Glomerular endothelial cell (primary cell): ENCODE measurements around the gene CYP46A1. TPM values are rescaled to one million over a fixed set of nuclear protein-coding genes. Genes with fewer than 3 reads are reported as not detected.

Source experiments
- DNase-seq: peaks from one replicate; pipeline ENCODE4 v3.0.0-alpha.2; 2011; ENCODE audit warnings: low read depth, low spot score; ENCODE audit errors: extremely low read depth
- total RNA-seq: library from RNA; depleted of rRNA; stranded (reverse); fragments of >200 nt; gene quantifications from 2 replicates; pipeline ENCODE4 v1.2.3, GENCODE V29; 2015

The CYP46A1 gene
- total RNA-seq, 1 donor from 2014 or later = 0.12 TPM

DNA sequence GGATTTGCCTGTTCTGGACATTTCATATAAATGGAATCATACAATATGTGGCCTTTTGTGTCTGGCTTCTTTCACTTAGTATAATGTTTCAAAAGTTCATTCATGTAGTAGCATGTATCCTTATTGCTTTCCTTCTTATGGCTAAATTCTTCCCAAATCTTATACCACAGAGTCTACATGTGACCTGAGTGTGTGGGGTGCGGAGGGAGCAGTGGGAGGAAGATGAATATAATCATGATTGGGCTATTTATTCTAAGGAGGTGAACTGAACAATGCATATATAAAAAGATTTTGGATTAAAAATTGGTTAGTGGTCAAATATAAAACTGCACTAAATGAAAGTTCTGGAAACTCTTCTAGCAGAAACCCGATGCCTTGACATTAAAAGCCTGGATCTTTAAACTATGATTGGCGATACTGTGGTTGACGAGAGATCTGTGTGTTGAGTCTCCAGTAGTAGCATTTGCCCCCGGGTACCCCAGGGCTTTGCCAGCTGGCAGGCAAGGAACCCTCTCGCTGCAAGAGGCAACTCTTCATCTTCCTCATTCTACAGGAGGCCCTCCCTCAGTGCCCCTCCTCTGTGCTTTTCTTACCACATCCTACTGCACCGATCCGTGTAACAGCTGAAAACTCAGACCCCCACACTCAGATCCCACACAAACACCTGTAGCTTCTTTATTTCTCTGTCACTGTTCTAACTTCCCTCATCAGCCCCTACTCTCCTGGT lies 2.6 kb downstream of the CYP46A1 start:
- DNase-seq = no peak

DNA sequence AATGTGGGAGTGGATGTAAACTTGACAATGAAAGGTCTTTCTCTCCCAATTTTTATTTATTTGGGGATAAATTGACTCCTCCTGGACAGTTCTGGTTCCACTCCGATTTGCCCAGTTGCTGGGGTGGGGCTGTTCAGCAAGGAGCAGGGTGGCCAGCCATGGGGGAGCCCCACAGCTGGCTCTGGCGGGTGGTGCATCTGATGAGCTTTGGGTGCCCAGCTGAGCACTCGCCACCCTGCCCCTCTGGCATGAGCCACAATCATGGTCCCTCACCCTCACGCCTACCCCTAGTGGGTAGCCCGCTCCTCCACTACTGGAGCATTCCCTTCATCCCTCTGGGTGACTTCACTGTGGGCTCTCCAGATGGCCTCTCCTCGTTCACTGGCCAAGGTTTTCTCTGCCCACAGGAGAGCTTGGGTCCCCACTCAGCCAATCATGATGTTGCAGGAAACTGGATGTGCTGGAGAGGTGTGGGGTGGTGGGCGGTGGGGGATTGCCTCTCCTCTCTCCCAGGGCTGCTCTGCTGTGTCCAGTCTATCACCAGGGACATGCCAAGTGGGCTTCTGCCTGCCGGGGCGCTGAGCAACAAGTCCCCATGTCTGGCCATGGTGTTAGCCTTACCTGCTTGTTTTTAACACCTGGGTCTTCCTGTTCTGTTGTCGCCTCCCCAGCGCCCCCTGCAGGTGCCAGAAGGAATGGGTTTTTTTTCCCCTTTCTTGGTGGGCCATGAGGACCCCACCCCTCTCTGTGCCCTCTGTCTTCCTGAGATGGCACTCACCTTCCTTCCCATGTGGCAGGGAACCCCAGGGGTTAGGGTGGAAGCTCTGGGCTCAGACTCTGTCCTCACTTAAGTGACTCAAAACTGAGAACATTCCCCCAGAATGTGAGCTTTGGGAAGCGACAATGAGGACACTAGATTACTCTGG lies 3.4 kb downstream of the CYP46A1 start:
- DNase-seq = no peak

DNA sequence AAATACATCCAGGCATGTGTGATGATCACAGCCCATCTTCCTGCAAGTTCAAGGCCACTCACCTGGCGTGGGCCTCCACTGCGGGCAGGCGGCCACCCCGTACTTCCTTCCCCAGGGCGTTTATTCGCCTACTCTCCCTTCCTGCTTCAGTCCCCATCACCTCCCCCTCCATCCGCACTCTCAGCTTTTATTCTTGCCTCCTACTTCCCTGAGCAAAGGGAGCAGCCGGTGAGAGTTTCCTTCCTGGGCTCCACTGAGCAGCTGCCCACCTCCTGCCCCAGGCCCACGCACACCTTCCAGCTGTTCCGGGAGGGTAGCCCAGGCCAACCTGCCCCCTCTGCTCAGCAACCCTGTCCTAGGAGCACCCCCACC lies 4.1 kb downstream of the CYP46A1 start:
- DNase-seq = no peak

DNA sequence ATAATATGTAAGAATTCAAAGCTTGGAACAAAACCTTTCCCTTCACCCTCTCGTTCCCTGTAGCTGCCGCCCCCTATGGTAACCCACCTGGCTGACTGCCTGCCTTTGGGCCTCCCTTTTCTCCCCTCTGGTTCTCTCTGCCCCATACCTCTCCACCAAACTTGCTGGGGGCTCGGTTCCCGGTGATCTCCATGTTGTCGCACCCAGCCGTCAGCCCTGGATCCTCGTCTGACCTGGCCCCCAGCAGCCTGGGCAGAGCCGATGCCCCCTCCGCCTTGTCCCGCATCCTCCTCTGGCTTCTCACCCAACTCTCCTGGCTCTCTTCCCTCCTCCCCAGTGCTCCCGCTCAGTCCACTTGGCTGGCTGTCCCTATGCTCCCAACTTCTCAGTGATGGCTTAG lies 4.5 kb downstream of the CYP46A1 start:
- no peak for DNase-seq

DNA sequence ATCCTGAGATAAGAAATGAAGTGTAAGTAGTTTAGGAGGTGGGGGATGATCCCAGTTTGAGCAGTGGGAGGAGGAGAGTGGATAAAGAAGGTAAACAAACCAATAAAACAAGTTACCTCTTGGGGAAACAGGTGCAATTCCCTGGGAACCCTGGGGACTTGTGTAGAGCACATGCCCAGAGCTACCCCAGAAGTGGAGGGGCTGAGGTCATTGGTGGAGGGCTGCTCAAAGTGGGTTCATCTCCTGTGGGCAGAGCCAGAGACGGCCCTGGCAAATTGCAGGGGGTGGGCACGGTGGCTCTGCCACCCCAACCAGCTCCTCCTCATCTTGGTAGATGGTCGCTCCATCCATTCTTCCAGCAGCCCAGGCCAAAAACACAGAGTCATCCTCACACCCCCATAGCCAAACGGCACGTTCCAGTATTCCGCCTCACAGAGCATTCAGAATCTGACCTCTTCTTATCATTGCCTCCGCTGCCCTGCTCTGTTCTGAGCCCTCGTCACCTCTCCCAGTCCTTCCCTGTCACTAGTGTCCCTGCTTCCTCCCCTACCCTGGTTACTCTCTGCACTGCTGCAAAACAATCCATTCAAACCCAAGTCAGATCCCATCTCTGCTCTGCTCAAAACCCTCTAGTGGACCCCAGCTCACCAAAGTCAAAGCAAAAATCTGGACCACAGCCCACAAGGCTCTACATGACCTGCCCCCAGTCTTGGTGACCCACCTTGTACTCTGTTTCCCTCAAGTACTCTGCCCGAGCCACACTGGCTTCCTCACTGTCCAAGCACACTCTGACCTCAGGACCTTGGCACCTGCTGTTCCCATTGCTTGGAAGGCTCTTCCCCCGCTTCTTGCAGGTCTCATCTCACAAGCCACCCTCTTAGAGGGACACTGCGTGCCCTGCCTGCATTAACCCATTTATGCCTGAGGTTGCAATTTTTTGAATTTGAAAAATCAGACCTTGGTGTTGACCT lies 5.5 kb downstream of the CYP46A1 start:
- DNase-seq = no peak

DNA sequence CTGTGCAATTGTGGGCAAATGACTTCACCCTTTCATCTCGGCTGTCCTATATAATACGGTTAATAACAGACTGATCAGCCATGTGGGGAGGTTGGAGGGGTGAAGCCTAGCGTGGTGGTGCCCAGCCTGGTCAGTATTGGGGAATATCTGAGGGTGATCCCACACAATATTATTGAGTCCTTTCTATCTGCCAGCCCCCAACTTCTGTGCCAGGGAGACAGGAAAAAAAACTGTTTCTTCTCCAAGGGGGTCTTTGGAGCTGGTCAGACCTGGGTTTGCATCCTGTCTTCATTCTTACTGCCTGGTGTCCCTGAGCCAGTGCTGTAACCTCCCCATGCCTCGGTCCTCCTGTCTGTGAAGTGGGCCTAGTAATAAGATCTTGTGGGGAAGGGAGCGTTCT lies 6.5 kb downstream of the CYP46A1 start:
- DNase-seq = no peak

DNA sequence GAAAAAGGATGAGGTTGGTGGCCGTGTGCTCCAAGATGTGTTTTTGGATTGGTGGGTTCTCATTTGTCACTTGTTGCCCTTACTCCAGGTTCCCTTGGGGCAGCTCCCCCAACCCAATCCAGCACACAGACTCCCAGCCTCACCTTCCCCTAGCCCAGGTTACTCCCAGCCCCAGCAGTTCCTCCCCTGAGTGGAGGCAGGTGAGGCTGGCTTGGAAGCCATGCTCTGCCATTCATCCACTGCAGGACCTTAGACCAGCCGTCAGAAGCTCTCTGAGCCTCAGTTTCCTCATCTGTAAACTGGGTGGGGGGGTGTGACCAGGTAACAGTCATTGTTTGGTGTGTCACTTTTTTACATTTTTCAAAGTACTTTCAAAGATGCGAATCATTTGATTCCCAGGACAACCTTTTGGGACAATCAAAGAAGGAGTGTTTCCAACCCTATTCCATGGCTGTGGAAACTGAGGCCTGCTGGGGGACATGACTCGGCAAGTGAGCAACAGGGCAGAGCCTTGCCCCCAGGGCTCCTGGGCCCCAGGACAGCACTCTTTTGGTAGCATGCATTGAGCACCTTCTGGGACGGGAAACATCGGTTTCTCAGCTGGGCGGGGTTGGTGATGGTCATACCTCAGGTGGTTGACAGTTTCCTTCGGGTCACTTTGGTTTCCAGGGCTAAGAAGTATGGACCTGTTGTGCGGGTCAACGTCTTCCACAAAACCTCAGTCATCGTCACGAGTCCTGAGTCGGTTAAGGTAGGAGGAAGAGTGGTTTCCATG lies 7.2 kb downstream of the CYP46A1 start:
- no peak for DNase-seq

DNA sequence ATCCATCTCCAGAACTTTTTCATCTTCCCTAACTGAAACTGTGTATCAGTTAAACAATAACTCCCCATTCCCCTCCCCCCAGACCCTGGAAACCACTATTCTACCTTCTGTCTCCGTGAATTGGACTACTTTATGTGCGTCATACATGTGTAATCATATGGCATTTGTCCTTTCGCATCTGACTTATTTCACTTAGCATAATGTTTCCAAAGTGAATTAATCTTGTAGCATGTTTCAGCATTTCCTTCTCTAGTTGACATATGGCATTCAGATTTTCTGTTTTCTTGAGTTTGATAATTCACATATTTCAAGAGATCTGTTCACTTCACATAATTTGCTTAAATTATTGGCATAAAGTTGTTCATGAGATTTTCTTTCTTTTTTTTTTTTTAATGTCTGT lies 9.8 kb downstream of the CYP46A1 start:
- DNase-seq = no peak

DNA sequence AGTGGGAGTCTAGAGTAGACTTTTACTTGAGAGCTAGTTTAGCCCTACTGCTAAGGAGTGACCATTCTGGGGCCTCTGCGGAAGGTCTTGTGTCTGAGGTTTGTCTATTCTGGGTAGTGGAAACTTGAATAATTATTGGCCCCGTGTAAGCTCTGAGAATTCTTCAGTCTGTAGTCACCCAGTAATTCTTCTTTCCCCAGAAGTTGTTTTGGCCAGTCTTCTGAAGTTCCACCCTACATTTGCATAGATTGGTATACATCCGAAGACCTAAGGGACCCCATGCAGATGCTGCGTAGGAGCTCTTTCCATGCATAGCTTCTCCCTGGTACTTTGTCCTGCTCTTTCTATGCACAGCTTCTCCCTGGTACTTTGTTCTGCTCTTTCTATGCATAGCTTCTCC lies 12.8 kb downstream of the CYP46A1 start:
- no peak for DNase-seq

DNA sequence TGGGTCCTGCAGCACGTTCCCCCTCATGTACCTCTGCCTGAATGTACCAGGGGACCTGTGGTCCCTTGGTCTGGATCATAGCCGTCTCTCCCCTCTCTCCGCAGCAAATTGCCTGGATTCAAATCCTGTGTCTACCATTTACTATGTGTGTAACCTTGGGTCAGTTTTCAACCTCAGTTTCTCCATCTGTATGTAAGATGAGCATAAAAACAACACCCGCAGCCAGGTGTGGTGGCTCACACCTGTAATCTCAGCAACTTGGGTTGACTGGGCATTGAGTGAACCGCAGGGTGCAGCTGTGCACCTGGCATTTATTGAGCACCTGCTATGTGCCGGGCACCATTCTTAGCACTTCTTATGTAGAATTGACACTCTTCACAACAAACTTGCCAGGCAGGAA lies 14.1 kb downstream of the CYP46A1 start:
- DNase-seq = no peak

DNA sequence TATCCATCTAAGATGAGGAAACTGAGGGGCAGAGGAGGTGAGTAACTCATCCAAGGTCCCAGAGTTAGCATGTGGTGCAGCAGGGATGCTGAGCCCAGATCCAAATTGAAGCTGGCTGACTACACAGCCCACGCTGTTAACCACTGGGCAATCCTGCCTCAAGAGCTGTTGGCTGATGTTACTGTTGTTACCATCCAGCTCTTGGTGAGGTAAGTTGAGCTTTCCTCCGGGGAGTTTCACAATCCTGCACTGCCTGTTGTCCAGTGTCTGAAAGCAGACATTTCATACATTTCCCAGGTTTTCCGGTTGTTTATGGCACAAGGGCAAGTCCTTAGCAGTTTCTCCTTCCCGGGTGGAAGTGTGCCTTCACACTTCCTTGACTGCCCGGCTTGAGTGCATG lies 14.5 kb downstream of the CYP46A1 start:
- no peak for DNase-seq

DNA sequence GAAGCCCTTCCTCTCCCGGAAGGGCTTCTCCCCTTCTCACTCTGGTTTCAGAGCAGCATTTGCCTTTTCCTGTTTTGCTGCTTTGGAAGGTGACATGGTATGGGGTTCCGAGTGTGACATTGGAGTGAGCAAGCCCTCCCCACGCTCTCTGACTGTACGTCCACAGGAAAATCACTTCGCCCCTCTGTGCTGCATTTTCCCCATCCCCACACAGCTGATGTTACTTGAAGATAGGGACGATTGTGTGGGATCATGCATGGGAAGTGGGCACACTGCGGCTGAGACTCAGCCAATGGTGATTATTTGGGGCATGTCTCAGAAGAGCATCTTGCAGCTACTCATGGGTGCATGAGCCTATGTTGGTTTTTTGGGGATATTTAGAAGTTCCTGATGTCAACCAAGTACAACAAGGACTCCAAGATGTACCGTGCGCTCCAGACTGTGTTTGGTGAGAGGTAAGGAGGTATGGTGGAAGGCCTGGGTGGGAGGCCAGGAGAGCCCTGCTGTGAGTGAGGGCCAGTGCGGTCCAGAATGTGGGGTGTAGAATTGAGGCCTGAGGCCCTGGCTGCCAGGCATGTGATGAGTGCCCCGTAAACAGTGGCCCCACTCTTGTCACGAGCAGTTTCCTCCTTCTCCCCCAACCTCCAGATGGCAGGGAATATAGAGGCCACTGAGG lies 15.1 kb downstream of the CYP46A1 start:
- no peak for DNase-seq

DNA sequence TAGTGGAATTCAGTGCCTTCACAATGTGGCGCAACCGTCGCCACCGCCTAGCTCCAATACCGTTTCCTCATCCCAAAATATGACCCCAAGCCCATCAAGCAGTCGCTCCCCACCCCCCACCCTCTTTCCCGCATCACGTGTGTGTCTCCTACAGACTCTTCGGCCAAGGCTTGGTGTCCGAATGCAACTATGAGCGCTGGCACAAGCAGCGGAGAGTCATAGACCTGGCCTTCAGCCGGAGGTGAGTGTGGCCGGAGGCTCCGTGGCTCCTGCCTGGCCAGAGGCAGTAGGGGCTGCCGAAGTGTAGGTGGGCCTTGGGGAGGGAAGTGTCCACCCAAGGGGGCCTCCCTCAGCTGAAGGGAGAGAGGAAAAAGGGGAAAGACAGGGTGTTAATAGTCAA lies 15.8 kb downstream of the CYP46A1 start:
- DNase-seq = no peak

DNA sequence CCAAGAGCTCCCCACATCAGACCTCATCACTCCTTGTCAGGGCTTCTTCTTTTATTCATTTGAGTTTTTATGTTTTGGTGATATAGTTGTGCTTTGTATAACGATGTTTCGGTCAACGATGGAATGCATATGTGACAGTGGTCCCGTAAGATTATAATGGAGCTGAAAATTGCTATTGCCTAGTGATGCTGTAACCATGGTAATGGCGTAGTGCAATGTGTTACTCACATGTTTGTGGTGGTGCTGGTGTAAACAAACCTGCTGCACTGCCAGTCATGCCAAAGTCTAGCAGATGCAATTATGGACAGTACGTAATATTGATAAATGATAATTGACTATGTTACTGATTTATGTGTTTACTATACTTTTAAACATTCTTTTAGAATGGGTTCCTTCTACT lies 16.3 kb downstream of the CYP46A1 start:
- DNase-seq = no peak

DNA sequence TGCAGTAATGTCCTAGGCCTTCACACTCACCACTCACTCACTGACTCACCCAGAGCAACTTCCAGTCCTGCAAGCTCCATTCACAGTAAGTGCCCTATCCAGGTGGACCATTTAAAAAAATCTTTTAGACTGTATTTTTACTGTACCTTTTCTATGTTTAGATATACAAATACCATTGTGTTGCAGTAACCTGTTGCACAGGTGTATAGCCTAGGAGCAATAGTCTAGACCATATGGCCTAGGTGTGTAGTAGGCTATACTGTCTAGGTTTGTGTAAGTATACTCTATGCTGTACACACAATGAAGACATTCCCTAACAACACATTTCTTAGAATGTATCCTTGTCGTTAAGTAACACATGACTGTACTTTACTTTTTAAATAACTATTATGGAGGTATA lies 17.2 kb downstream of the CYP46A1 start:
- DNase-seq = no peak

DNA sequence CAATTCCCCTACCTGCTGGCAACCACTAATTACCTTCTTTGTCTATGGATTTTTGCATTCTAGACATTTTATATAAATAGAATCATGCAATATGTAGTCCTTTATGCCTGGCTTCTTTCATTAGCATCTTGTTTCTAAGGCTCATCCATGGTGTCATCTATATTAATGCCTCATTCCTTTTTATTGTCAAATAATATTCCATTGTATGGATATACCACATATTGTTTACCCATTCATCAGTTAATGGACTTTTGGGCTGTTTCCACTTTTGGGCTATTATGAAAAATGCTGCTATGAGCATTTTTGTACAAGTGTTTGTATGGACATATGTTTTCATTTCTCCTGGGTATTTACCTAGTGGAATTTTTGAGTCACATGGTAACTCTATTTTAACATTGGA lies 18.0 kb downstream of the CYP46A1 start:
- DNase-seq = no peak

DNA sequence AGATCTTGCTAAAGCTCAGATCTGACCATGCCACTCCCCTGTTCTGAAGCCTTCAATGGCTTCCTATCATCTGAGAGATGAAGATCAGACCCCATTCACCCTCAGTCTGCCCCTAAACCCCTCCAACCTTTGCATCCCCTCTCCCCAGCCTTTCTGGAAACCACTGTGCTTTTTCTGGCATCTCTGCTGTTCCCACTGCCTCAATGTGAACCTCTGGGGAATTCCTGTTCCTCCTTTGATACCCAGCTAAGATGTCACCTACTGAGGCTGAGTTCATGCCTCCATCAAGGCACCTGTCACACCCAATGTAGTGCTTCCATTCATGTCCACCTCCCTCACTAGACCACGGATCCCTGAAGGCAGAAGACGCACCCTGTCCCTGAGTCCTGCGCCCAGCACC lies 19.3 kb downstream of the CYP46A1 start:
- DNase-seq = no peak

DNA sequence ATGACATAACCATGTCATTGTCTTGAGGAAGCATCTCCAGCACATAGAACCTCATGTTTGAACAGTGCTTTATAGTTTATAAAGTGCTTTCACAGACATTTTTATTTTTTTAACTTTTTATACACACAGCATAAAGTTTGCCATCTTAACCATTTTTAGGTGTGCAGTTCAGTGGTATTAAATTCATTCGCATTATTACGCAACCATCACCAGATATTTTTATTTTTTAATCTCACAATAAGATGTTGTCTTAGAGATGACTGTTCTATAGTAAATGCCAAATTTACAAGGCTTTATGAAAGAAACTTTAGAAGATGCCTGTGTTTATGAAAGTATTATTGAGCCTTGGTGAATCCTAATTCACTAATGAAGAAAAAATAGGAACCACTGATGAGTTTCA lies 19.9 kb downstream of the CYP46A1 start:
- no peak for DNase-seq

DNA sequence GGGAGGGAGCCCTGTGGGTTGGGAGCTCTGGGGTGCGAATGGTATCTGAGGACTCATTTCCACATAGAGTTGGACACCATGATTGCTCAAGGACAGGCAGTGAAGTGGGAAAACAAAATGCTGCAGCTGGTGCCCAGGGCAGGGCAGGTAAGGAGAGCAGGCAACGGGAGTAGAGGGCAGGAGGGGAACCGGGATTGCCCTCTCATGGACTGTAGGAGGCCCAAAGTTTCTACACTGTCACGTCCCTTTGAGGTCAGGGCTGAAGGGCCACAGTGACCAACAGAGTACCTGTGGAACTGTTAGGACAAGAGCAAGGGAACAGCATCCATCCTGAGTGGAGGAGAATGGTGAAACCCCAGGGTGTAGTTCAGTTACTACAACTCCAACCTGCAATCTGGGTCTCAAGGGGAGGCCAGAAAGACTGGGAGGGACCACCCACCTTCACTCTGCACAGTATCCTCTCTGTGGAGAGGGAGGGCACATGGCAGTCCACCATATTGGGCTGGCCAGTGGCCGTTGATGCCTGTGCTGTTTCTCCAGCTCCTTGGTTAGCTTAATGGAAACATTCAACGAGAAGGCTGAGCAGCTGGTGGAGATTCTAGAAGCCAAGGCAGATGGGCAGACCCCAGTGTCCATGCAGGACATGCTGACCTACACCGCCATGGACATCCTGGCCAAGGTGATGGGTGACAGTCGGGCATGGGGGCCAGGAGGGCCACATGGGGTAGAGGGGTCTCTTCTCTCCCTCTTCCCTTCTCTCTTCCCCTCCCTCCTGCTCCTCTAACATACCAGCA lies 22.2 kb downstream of the CYP46A1 start:
- no peak for DNase-seq
